ENCODE data around the gene ATP4A.

GRCh38 chr19:35555301-35556005 is 8.0 kb downstream of the ATP4A start:
- TF ChIP-seq, protein P1, sequence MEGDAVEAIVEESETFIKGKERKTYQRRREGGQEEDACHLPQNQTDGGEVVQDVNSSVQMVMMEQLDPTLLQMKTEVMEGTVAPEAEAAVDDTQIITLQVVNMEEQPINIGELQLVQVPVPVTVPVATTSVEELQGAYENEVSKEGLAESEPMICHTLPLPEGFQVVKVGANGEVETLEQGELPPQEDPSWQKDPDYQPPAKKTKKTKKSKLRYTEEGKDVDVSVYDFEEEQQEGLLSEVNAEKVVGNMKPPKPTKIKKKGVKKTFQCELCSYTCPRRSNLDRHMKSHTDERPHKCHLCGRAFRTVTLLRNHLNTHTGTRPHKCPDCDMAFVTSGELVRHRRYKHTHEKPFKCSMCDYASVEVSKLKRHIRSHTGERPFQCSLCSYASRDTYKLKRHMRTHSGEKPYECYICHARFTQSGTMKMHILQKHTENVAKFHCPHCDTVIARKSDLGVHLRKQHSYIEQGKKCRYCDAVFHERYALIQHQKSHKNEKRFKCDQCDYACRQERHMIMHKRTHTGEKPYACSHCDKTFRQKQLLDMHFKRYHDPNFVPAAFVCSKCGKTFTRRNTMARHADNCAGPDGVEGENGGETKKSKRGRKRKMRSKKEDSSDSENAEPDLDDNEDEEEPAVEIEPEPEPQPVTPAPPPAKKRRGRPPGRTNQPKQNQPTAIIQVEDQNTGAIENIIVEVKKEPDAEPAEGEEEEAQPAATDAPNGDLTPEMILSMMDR (IDR thresholded peaks at IDR 0.05), result peak; percentile 32
- TF ChIP-seq ZFX (IDR thresholded peaks at IDR 0.05; ENCODE audit: borderline replicate concordance), result no peak
